GM10847 (cell line): ENCODE measurements around the gene MAP1LC3B.

Experiments
- POLR2A ChIP-seq: IDR thresholded peaks from 2 replicates; pipeline ENCODE4 v1.6.1; 2011; ENCODE audit not compliant: insufficient read length; ENCODE audit errors: extremely low read depth

MAP1LC3B gene

DNA sequence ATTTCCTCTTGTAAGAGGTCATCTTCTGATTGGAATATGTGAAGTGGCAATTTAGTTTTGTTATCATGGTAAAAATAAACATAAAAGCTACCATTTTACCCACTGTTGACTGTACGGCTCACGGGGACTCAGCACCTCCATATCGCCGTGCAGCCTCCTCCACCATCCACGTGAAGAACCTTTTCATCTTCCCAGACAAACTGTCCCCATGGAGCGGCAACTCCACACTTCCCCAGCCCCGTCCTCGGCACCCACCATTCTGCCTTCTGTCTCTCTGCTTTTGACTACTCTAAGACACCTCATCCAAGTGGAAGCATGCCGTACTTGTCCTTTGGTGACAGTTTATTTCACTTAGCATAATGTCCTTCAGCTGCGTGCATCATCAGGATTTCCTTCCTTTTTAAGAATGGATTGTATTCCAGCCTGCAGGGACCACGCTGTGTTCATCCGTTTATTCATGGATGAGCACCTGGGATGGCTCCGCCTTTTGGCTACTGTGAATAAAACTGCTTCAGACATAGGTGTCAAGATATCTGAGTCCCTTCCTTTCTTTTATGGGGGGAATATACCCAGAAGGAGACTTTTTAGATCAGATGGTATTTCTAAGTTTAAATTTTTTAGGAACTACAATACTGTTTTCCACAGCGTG, 22.9 kb upstream of the MAP1LC3B start:
- no peak for TF ChIP-seq POLR2A

DNA sequence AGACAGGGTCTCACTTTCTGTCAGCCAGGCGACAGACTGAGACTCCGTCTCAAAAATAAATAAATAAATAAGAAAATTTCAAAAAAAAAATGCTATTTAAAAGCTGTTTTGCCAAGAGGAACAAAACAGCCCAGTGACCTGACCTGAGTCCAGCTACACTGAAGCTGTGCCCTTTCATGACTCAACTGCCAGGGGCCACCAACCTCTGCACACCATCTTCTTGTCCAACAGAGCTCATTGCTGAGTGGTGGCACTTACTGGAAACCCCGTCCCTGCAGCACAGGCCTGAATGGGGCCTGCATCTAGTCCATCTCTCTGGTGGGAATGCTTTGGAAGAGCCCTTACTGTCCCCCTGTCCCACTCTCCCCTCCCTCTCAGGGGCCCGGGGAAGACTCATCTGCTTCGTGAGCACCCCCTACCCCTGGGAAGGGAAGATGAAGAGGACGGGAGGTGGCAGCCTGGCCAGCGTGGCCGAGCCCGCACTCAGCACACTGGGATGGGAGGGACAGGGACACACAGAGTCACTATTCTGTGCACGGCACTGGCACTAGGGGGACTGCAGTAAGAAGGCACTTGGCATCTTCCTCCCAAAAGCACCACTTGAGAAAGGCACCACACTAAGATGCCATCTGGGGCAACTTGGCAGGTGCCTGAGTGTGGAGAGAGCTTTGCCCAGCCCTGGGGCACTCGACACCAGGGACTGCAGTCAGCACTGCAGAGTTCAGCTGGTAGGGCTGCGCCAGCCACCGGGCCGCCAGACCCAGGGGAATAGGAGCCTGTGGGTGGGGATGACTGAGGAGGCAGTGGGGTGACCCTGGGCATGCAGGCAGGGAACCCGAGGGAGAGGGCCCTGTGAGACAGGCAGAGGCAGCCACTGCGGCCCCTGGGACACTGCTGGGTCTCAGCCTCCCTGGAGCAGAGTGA, 22.1 kb upstream of the MAP1LC3B start:
- TF ChIP-seq POLR2A, result no peak

DNA sequence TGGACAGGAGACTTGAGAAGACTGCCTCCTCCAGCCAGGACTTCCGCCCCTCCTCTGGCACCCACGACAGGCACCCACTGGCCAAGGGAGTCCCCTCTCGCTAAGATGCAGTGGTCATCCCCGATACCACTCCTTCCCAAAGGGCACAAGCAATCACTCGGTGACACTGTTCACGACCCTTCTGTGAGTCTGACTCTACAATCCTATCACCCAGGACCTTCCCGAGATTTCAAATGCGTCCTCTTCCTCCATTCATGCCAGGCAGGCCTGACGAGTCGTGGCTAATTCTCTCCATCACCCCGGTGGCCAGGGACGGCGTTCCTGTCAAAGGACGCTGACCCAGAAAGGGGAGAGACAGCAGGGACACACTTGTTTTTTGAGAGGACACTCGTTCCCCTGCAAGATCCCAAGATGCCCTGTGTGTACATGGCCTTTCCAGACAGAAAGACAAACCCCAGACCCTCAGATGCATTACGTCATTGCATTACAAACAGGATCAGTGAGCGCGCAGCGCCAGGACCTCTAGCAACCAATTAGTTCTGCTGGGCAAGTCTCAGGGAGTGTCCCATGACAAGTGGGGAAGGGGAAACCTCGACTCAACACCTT, 20.8 kb upstream of the MAP1LC3B start:
- no peak for TF ChIP-seq POLR2A

DNA sequence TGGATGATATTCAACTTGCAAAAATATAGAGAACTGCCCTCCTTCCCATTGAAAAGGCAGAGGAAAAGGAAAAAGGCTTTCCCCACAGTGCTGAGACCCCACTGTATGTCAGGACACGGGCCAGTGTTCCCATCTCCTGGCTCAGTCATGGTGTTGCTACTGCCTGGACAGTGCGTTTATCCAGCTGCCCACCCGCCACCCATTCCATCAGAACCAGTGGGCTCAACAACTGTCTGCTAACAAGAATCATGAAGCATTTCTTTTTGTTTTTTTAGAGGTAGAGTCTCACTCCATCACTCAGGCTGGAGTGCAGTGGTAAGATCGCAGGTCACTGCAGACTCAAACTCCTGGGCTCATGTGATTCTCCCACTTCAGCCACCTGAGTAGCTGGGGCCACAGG, 19.8 kb upstream of the MAP1LC3B start:
- TF ChIP-seq POLR2A, result no peak

DNA sequence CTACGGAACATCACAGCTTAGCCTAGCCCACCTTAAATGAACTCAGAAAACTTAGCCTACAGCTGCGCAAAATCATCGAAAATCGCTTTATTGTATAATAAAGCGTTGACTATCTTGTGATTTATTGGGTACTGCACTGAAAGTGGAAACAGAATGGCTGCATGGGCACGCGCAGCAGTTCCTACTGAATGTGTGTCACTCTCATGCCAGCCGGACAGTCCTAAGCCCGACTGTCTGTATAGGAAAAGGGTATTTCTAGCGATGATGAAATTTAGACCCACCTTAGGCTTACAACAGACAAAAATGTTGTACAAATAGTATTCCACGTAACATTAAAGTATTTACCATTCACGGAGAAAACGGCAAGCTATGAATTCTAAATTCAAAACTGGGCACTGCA, 17.8 kb upstream of the MAP1LC3B start:
- no peak for TF ChIP-seq POLR2A

DNA sequence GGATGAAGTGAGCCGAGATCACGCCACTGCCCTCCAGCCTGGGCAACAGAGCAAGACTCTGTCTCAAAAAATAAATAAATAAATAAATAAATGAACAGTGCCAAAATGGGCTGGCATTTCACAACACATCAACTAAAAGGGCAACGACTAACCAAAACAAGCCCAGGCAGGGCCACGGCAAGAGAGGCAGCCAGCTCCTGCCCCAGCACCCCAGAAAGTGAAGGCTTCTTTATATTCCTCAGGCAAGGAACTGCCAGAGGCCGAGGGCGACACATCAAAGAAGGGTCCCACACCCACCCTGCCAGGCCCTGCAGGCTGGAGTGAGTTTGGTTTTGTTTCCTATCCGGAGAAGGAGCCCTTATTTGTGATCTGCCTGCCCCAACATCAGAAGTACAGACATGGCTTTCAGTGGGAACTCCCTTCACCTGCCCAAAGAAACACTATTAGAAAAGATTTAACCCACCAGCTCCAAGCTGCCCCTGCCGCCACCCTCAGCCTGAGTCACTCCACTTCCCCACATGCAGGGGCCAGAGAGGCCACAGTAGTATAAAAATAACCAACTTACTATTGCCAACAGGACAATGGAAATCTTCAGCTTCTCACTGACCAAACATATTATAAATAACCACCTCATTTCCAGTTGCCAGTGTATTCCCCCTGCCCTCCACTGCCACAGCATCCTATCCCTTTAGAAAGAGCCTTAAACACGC, 16.6 kb upstream of the MAP1LC3B start:
- no peak for TF ChIP-seq POLR2A

DNA sequence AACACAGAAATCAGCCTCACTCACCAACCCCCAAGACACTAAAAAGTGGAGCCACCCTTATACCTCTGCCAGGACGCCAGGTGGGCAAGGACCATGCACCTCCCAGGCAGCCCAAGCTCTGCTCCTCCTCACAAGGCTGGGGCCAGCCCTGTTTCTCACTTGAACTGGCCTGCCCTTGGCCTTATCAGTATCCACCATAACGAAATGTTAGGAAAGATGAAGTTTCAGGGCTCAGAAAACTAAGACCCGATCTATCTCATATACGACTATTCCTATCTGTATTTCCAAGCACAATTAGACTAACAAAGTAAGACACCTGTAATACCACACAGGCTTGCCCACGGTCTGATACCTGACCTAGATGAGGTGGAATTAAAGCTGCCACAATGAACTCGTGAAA, 15.5 kb upstream of the MAP1LC3B start:
- no peak for TF ChIP-seq POLR2A

DNA sequence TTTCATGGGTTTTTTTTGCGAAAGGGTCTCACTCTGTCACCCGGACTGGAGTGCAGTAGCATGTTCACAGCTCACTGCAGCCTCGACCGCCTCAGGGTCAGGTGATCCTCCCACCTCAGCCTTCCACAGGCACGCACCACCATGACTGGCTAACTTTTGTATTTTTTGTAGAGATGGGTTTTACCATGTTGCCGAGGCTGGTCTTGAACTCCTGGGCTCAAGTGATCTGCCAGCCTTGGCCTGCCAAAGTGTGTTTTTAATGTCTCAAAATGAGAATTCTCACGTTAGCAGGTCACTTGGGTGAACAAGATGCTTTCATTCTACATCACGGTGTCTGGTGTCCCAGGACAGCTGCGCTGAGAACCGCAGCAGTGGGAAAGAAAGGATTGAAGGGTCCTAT, 11.7 kb upstream of the MAP1LC3B start:
- TF ChIP-seq POLR2A, result no peak

DNA sequence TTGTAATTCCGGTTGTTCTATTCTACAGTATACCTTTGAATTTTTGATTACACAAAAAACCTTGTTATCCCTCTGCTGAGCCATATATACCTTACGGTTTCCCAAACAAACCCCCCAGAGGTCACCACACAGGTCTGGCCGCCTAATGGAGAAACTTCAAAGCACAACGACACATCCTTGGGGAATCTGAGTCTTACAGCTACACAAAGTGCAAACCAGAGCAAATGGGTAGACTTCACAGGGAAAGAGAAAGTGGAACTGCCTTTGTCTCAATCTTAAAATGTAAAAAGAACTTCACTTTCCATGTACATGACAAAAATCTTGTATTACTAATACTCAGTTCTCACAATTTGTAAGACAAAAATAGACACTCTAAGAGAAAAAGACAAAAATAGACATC, 11.3 kb upstream of the MAP1LC3B start:
- TF ChIP-seq POLR2A, result no peak

DNA sequence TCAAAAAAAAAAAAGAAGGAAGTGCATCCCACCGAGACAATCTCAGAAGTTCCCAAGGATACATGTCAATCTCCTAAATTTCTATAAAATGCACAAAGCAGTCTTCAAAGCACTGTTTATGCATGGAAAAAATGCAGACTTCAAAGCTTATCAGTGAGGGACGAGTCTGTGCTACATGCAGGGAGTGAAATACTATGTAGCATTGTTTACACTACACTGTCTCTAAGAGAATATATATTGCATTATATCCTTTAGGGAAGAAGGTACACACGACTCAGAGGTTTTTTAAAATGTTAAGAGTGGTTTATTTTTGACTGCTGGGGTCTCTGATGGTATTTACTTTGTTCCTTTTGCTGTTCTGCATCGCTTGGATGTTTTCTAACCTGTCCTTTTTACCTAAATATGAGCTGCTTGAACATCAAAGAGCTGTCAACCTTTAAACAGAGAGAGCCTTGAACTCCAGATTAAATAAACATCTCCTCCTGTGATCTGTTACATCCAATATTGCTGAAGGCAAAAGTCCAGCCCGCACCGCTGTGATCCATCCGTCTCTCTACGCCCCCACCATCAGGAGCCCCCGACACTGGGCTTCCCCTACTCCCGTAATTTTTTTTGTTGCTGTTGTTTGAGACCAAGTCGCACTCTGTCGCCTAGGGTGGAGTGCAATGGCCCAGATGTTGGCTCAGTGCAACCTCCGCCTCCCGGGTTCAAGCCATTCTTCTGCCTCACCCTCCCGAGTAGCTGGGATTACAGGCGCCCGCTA, 9.9 kb upstream of the MAP1LC3B start:
- TF ChIP-seq POLR2A, result no peak

DNA sequence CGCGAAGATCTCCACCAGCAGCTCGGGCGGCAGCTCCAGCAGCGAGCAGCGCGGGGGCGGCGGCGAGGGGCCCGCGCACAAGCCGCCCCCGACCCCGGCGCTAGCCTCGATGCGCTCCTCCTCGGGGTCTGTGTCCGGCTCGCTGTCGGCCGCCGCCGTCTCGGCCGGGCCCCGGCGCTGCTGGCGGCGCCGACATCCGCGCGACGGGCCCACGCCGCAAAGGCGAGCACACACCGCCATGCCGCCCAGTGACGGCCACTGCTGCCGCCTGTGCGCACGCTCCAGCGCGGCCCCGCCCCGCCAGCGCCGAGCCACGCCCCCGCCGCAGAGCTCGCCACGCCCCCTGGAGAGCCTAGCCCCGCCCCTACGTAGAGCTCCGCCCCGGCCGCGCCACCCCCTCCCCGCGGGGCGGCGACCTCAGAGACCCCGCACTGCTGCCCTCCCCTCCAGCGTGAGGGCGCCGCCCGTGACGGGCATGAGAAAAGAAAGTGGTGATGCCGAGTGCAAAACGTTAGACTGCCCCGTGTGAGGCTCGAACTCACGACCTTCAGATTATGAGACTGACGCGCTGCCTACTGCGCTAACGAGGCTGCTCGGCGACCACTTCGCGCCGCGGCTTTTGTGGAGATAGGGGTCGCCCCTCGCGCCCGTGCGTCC, 8.5 kb upstream of the MAP1LC3B start, which contains the start of gene FBXO31:
TSS of gene FBXO31 (minus strand) at position 272 of the 657 bp plus-strand sequence. CDS start at position 240, 32 bp downstream.
- TF ChIP-seq POLR2A, result peak; percentile 81

DNA sequence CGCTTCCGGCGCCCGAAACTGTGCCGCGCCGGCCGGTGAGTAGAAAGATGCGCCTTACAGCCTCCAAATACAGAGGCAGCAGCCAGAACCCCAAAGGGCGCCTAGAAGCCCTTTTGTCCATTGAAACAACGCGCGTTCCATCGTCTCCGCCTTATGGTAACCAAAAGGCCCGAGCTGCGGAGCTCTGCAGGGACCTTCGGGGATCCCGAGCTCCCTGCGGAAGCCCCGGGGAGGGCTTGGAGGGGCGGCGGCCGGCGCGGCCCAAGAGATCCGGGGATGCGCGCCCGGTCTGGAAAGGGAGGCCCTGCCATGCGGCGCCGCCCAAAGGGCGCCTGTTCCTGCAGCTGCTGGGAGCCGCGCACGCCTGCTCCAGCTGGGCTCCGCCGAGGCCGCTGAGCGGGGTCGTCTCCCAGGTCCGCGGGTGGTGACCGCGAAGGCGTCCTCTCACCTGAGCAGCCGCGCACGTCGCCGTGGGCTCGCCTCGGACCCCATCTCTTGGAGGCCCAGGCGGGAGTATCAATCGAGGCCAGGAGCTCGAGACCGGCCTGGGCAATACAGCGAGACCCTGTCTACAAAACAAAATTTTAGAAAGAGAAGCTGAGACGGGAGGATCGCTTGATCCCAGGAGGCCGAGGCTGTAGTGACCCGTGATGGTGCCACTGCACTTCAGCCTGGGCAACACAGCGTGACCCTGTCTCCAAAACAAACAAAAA, 7.8 kb upstream of the MAP1LC3B start:
- no peak for TF ChIP-seq POLR2A
